Loucy (cell line): ENCODE data around the gene WDTC1.
"Not testable (repeated sequence)": the region's sequence is repeated elsewhere in the genome, so short reads cannot be mapped to it uniquely, and the experiment has no call there.

ENCODE experiments used
- H2AFZ ChIP-seq: fragments of 200-600 bp; sonication (generic); 2 replicates; pipeline ENCODE4 v1.6.0; 2016; ENCODE audit warnings: antibody characterized with exemption, mild to moderate bottlenecking, low read length, moderate library complexity
- H3F3A ChIP-seq: fragments of 200-600 bp; 2 replicates; pipeline ENCODE4 v1.6.0; 2016; ENCODE audit warnings: antibody characterized with exemption, low read depth, mild to moderate bottlenecking
- H3K27me3 ChIP-seq: fragments of 200-600 bp; sonication (generic); 2 replicates; pipeline ENCODE4 v1.6.1; 2014; ENCODE audit warnings: low read length, mild to moderate bottlenecking; ENCODE audit not compliant: insufficient read depth, poor library complexity, severe bottlenecking
- H3K36me3 ChIP-seq: fragments of 200-600 bp; sonication (generic); 2 replicates; pipeline ENCODE4 v1.6.1; 2016; ENCODE audit warnings: low read length; ENCODE audit not compliant: insufficient read depth
- H3K4me1 ChIP-seq: fragments of 200-600 bp; sonication (generic); 2 replicates; pipeline ENCODE4 v1.5.1; 2014; ENCODE audit warnings: low read length, mild to moderate bottlenecking; ENCODE audit not compliant: insufficient read depth, poor library complexity, severe bottlenecking
- H3K4me2 ChIP-seq: fragments of 200-600 bp; sonication (generic); 2 replicates; pipeline ENCODE4 v1.6.0; 2014; ENCODE audit warnings: antibody characterized with exemption, low read length, low read depth, mild to moderate bottlenecking; ENCODE audit not compliant: poor library complexity, severe bottlenecking
- H3K4me3 ChIP-seq: fragments of 200-600 bp; sonication (generic); 2 replicates; pipeline ENCODE4 v1.5.1; 2014; ENCODE audit warnings: low read length, mild to moderate bottlenecking, mixed read lengths; ENCODE audit not compliant: poor library complexity, severe bottlenecking
- H3K79me2 ChIP-seq: fragments of 200-600 bp; sonication (generic); 2 replicates; pipeline ENCODE4 v1.6.1; 2014; ENCODE audit warnings: low read length; ENCODE audit not compliant: insufficient read depth
- H3K9ac ChIP-seq: fragments of 200-600 bp; sonication (generic); 2 replicates; pipeline ENCODE4 v1.6.0; 2014; ENCODE audit warnings: mild to moderate bottlenecking, low read depth, low read length, moderate library complexity; ENCODE audit not compliant: poor library complexity, severe bottlenecking
- H3K9me2 ChIP-seq: fragments of 200-600 bp; sonication (generic); replicated peaks from 2 replicates; pipeline ENCODE4 v1.6.1; 2016; ENCODE audit warnings: low read depth, low read length, mixed read lengths
- H3K9me3 ChIP-seq: fragments of 200-600 bp; sonication (generic); 2 replicates; pipeline ENCODE4 v1.6.1; 2014; ENCODE audit warnings: mild to moderate bottlenecking, antibody characterized with exemption, low read length, low read depth; ENCODE audit not compliant: insufficient read depth
- H4K20me1 ChIP-seq: fragments of 200-600 bp; sonication (generic); 2 replicates; pipeline ENCODE4 v1.6.0; 2014; ENCODE audit warnings: antibody characterized with exemption, low read length, mild to moderate bottlenecking; ENCODE audit not compliant: insufficient read depth, poor library complexity, severe bottlenecking
- EZH2phosphoT487 ChIP-seq: fragments of 200-600 bp; IDR thresholded peaks from 2 replicates; pipeline ENCODE4 v1.6.1; 2018; ENCODE audit warnings: antibody characterized with exemption, mild to moderate bottlenecking, moderate library complexity, borderline replicate concordance
- TF ChIP-seq, protein P1 (sequence below): fragments of 200-600 bp; sonication (generic); conservative IDR thresholded peaks from 2 replicates; pipeline ENCODE4 v1.5.1; 2014; ENCODE audit warnings: mild to moderate bottlenecking, antibody characterized with exemption, low read length

WDTC1 gene

GRCh38 chr1:27220096-27220495, 14.3 kb upstream of the WDTC1 start:
- Histone ChIP-seq H3K4me1 (no peaks in the 10 kb centered on the region), H3K9ac (no peak overlapping the region), H3K4me3 (no peak overlapping the region), H2AFZ (peak overlapping the region; percentile 85), H3K79me2 (no peaks in the 10 kb centered on the region), H4K20me1 (no peaks in the 10 kb centered on the region), H3K36me3 (no peaks in the 10 kb centered on the region), H3F3A (no peaks in the 10 kb centered on the region), H3K9me3 (no peaks in the 10 kb centered on the region), H3K27me3 (no peaks in the 10 kb centered on the region), H3K4me2 (no peak overlapping the region), H3K9me2 (no peaks in the 10 kb centered on the region)
- TF ChIP-seq, protein P1, sequence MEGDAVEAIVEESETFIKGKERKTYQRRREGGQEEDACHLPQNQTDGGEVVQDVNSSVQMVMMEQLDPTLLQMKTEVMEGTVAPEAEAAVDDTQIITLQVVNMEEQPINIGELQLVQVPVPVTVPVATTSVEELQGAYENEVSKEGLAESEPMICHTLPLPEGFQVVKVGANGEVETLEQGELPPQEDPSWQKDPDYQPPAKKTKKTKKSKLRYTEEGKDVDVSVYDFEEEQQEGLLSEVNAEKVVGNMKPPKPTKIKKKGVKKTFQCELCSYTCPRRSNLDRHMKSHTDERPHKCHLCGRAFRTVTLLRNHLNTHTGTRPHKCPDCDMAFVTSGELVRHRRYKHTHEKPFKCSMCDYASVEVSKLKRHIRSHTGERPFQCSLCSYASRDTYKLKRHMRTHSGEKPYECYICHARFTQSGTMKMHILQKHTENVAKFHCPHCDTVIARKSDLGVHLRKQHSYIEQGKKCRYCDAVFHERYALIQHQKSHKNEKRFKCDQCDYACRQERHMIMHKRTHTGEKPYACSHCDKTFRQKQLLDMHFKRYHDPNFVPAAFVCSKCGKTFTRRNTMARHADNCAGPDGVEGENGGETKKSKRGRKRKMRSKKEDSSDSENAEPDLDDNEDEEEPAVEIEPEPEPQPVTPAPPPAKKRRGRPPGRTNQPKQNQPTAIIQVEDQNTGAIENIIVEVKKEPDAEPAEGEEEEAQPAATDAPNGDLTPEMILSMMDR, result no peak
- TF ChIP-seq EZH2phosphoT487, result no peak

GRCh38 chr1:27220702-27221497, 13.5 kb upstream of the WDTC1 start:
- not testable (repeated sequence) for H3K79me2 ChIP-seq, H3K9ac ChIP-seq, H3K27me3 ChIP-seq, H4K20me1 ChIP-seq, H3K4me1 ChIP-seq, H3F3A ChIP-seq, H3K36me3 ChIP-seq, H3K4me2 ChIP-seq, H3K9me3 ChIP-seq, H3K4me3 ChIP-seq, H3K9me2 ChIP-seq
- peak overlapping the region; percentile 85; the same call in 1 of the 2 replicates for H2AFZ ChIP-seq

- TF ChIP-seq, protein P1, result no peak
- no peak for TF ChIP-seq EZH2phosphoT487
- Histone ChIP-seq H3K4me1 (no peaks in the 10 kb centered on the region), H3K4me3 (no peak overlapping the region), H3K27me3 (no peaks in the 10 kb centered on the region), H3K9me3 (no peaks in the 10 kb centered on the region), H3K9ac (no peak overlapping the region), H4K20me1 (no peaks in the 10 kb centered on the region), H3F3A (no peaks in the 10 kb centered on the region), H3K36me3 (no peaks in the 10 kb centered on the region), H2AFZ (no peak overlapping the region), H3K4me2 (no peak overlapping the region), H3K79me2 (no peaks in the 10 kb centered on the region), H3K9me2 (no peaks in the 10 kb centered on the region)
These were observed 8.8 kb upstream of the WDTC1 start for GRCh38 chr1:27225621-27226020.

DNA sequence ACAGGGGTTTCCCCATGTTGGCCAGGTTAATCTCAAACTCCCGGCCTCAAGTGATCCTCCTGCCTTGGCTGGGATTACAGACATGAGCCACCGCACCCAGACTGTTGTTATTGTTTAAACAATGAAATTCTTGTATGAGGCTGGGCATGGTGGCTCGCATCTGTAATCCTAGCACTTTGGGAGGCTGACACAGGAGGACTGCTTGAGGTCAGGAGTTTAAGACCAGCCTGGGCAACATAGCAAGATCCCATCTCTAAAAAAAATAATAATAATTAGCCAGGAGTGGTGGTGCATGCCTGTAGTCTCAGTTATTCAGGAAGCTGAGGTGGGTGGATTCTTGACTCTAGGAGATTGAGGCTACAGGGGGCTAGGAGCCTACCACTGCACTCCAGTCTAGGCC, 6.7 kb upstream of the WDTC1 start:
- Histone ChIP-seq H3K4me1 (no peaks in the 10 kb centered on the region), H3K79me2 (no peaks in the 10 kb centered on the region), H3K27me3 (no peaks in the 10 kb centered on the region), H3K9me3 (no peaks in the 10 kb centered on the region), H3K36me3 (no peaks in the 10 kb centered on the region), H3K4me3 (no peak overlapping the region), H2AFZ (no peak overlapping the region), H3K9ac (no peak overlapping the region), H3K9me2 (no peaks in the 10 kb centered on the region), H4K20me1 (no peaks in the 10 kb centered on the region), H3K4me2 (no peak overlapping the region), H3F3A (no peaks in the 10 kb centered on the region)
- TF ChIP-seq EZH2phosphoT487, result no peak
- TF ChIP-seq, protein P1, result no peak
